IMR-90 (cell line): Measurements from ENCODE around the gene CDCP1. TPM values are rescaled to one million over a fixed set of nuclear protein-coding genes. Genes with fewer than 3 reads are reported as not detected.
"Not testable (repeated sequence)": the region's sequence is repeated elsewhere in the genome, so short reads cannot be mapped to it uniquely, and the experiment has no call there.

Experiments
- ATAC-seq: fragments of 200-7000 bp; cut with Tn5 transposase; 2 replicates; pipeline ENCODE4 v1.9.1; 2020; ENCODE audit warnings: low read depth, mild to moderate bottlenecking, moderate library complexity
- BruUV-seq: library from RNA; stranded (reverse); fragments of 400-500 nt; replicated peaks from 2 replicates; lab custom pipeline; 2021; lab: Mats Ljungman, UMichigan
- CTCF ChIA-PET: fragments of 300-600 bp; formaldehyde crosslinking; extraction: SDS; loops from one replicate; lab custom pipeline; 2021; ENCODE audit warnings: antibody characterized with exemption; lab: Yijun Ruan, JAX
- POLR2A ChIA-PET: fragments of 300-600 bp; sonication (Branson Sonifier 250); formaldehyde crosslinking; loops from one replicate; lab custom pipeline; 2022; ENCODE audit warnings: antibody characterized with exemption; ENCODE audit not compliant: unreplicated experiment; lab: Charles Lee
- DNase-seq: peaks from one replicate; pipeline ENCODE4 v3.0.0; 2013
- H2AFZ ChIP-seq: replicated peaks from 2 replicates; pipeline ENCODE3; 2013; ENCODE audit warnings: low read length, mild to moderate bottlenecking; ENCODE audit not compliant: poor library complexity
- H2AK5ac ChIP-seq: 2 replicates; pipeline ENCODE4 v1.6.1; 2013; ENCODE audit warnings: low read depth, low read length, inconsistent platforms
- H2AK9ac ChIP-seq: replicated peaks from 2 replicates; pipeline ENCODE3; 2013; ENCODE audit warnings: mild to moderate bottlenecking, low read depth, low read length, moderate library complexity; ENCODE audit not compliant: poor library complexity
- H2BK120ac ChIP-seq: 2 replicates; pipeline ENCODE4 v1.6.1; 2013; ENCODE audit warnings: low read depth, low read length, inconsistent platforms
- H2BK15ac ChIP-seq: 3 replicates; pipeline ENCODE4 v1.6.1; 2013; ENCODE audit warnings: low read depth, low read length, inconsistent platforms
- H2BK20ac ChIP-seq: 2 replicates; pipeline ENCODE4 v1.6.1; 2013; ENCODE audit warnings: low read depth, mild to moderate bottlenecking, inconsistent platforms, low read length, moderate library complexity
- H2BK5ac ChIP-seq: 2 replicates; pipeline ENCODE4 v1.6.1; 2013; ENCODE audit warnings: mild to moderate bottlenecking, low read depth, low read length, inconsistent platforms; ENCODE audit not compliant: poor library complexity, severe bottlenecking
- H3K14ac ChIP-seq: replicated peaks from 2 replicates; pipeline ENCODE4 v1.6.1; 2013; ENCODE audit warnings: low read depth, low read length, inconsistent platforms
- H3K18ac ChIP-seq: 2 replicates; pipeline ENCODE4 v1.6.1; 2013; ENCODE audit warnings: low read depth, low read length, control low read depth
- H3K23ac ChIP-seq: 2 replicates; pipeline ENCODE4 v1.6.1; 2013; ENCODE audit warnings: low read depth, low read length, inconsistent platforms
- H3K27ac ChIP-seq: 2 replicates; pipeline ENCODE4 v1.5.1; 2013; ENCODE audit warnings: mild to moderate bottlenecking, control low read depth, low read length; ENCODE audit not compliant: insufficient read depth
- H3K27me3 ChIP-seq: 2 replicates; pipeline ENCODE4 v1.6.1; 2013; ENCODE audit warnings: low read length; ENCODE audit not compliant: control insufficient read depth, insufficient read depth
- H3K36me3 ChIP-seq: 2 replicates; pipeline ENCODE4 v1.6.1; 2013; ENCODE audit warnings: low read length, mixed read lengths; ENCODE audit not compliant: control insufficient read depth, insufficient read depth
- H3K4ac ChIP-seq: 2 replicates; pipeline ENCODE4 v1.6.1; 2013; ENCODE audit warnings: low read depth, low read length, inconsistent platforms
- H3K4me1 ChIP-seq: 2 replicates; pipeline ENCODE4 v1.6.1; 2013; ENCODE audit warnings: low read length, mixed read lengths; ENCODE audit not compliant: control insufficient read depth, insufficient read depth
- H3K4me2 ChIP-seq: 2 replicates; pipeline ENCODE4 v1.6.1; 2013; ENCODE audit warnings: low read depth, mild to moderate bottlenecking, control low read depth, low read length, moderate library complexity
- H3K4me3 ChIP-seq: 2 replicates; pipeline ENCODE4 v1.5.1; 2013; ENCODE audit warnings: low read depth, mild to moderate bottlenecking, control low read depth, low read length, moderate library complexity; ENCODE audit not compliant: insufficient read depth
- H3K56ac ChIP-seq: 2 replicates; pipeline ENCODE4 v1.6.1; 2013; ENCODE audit warnings: low read length, inconsistent platforms; ENCODE audit not compliant: insufficient read depth; ENCODE audit errors: extremely low read depth
- H3K79me1 ChIP-seq, 2 experiments: 2 replicates each; pipeline ENCODE4 v1.6.1; 2013; ENCODE audit warnings: low read length in 2 of 2, inconsistent platforms in 1 of 2, low read depth in 1 of 2
- H3K9ac ChIP-seq: 2 replicates; pipeline ENCODE4 v1.6.1; 2013; ENCODE audit warnings: low read depth, low read length, control low read depth
- H3K9me1 ChIP-seq: 2 replicates; pipeline ENCODE4 v1.6.1; 2013; ENCODE audit warnings: low read length, inconsistent platforms; ENCODE audit not compliant: insufficient read depth
- H3K9me3 ChIP-seq: 2 replicates; pipeline ENCODE4 v1.6.1; 2013; ENCODE audit warnings: low read length; ENCODE audit not compliant: control insufficient read depth, insufficient read depth
- H4K20me1 ChIP-seq: 2 replicates; pipeline ENCODE4 v1.6.1; 2013; ENCODE audit warnings: low read length, inconsistent platforms; ENCODE audit not compliant: insufficient read depth
- H4K5ac ChIP-seq: 2 replicates; pipeline ENCODE4 v1.6.1; 2013; ENCODE audit warnings: mild to moderate bottlenecking, low read depth, low read length, control low read depth
- H4K8ac ChIP-seq, 2 experiments: 2 replicates each; pipeline ENCODE4 v1.6.1; 2013; ENCODE audit warnings: low read depth in 2 of 2, low read length in 2 of 2, control low read depth in 1 of 2, inconsistent platforms in 1 of 2
- H4K91ac ChIP-seq: 2 replicates; pipeline ENCODE4 v1.6.1; 2013; ENCODE audit warnings: low read depth, low read length, inconsistent platforms; ENCODE audit not compliant: insufficient read depth
- CEBPB ChIP-seq: IDR thresholded peaks from 2 replicates; pipeline ENCODE4 v1.6.1; 2012; ENCODE audit warnings: low read depth, low read length, improper control_type of control experiment
- WGBS, 2 experiments: methylation state at CpG; one replicate each; pipeline versions ENCODE4 v1.1.5 to v1.1.7; 2013; ENCODE audit warnings: missing lambda C conversion rate in 2 of 2; ENCODE audit not compliant: insufficient read length in 1 of 2; ENCODE audit errors: extremely low coverage in 2 of 2; 5-methylcytosine and 5-hydroxymethylcytosine counted together
- dilution Hi-C: fragments of 300-500 bp; cut with HindIII; formaldehyde crosslinking; loops from one replicate; pipeline ENCODE4 v1.14.3; 2018; ENCODE audit warnings: low sequenced_read_pairs; ENCODE audit not compliant: unreplicated experiment
- in situ Hi-C: fragments of 300-500 bp; cut with MboI; formaldehyde crosslinking; loops from 3 replicates; pipeline ENCODE4 v1.14.3; 2019; ENCODE audit warnings: low sequenced_read_pairs, inconsistent platforms, mixed read lengths
- intact Hi-C: fragments of 100-400 bp; cut with micrococcal nuclease; formaldehyde crosslinking; loops from 2 replicates; pipeline ENCODE4 v1.10.0; 2022
- polyA plus RNA-seq, 3 experiments: library from polyadenylated mRNA; depleted of rRNA; stranded (reverse); fragments of >200 nt; gene quantifications; 2 replicates each; pipeline ENCODE4 v1.2.3, GENCODE V29; 2012; ENCODE audit warnings: low replicate concordance in 1 of 3
- total RNA-seq: library from RNA; depleted of rRNA; stranded (reverse); fragments of >200 nt; gene quantifications from 2 replicates; pipeline ENCODE4 v1.2.3, GENCODE V29; 2012
- TF ChIP-seq, protein P1 (sequence below): fragments of 150-350 bp; IDR thresholded peaks from 2 replicates; pipeline ENCODE4 v1.6.1; 2017; ENCODE audit warnings: mild to moderate bottlenecking, antibody characterized with exemption, low read length, low read depth

Gene CDCP1
- total and polyA plus RNA-seq, 2 of the 4 experiments (the other 2 are of a cell fraction) = 2.5 to 3.8 TPM

DNA sequence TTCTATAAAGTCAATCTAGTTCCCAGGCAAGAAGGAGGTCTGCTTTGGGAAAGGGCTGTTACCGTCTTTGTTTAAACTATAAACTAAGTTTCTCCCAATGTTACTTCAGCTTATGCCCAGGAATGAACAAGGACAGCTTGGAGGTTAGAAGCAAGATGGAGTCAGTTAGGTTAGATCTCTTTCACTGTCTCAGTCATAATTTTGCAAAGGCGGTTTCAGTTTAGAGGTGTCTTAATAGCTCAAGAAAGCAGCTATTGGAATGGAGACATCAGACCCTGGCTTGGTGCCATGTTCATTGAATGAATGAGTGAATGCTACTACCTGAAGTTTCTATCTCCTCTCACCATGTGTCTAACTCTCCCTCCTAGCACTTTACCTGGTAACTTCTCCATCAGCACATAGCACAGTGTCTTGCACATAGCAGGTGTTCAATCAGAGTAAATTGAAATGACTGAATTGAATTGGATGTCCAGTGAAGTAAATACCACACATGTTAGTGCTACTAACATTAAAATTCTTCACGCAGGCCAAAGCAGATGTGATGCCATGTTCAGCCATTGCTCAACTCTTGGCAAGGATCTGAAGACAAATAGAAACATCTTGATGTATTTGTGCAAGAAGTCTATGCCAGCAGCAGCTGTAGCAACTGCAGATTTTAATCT is 91.9 kb downstream of the CDCP1 start:
- Histone ChIP-seq H3K14ac (peak overlapping the region; percentile 57), H3K56ac (peak overlapping the region; percentile 71), H4K91ac (peak overlapping the region; percentile 85), H3K9me3 (no peaks in the 10 kb centered on the region), H2BK120ac (peak overlapping the region; percentile 99), H3K9ac (no peak overlapping the region), H3K18ac (peak overlapping the region; percentile 96), H2AFZ (no peak overlapping the region), H2BK15ac (peak overlapping the region; percentile 92), H2BK5ac (peak overlapping the region; percentile 99), H3K79me1 (peaks cover 4 to 22% of the 10 kb centered on the region in 2 experiments), H2AK5ac (peak overlapping the region; percentile 94), H4K5ac (peak overlapping the region; percentile 91), H3K27me3 (no peaks in the 10 kb centered on the region), H2AK9ac (no peak overlapping the region), H4K20me1 (no peaks in the 10 kb centered on the region), H3K27ac (peak overlapping the region; percentile 84), H3K4ac (peak overlapping the region; percentile 81), H3K4me3 (no peak overlapping the region), H4K8ac (peak overlapping the region; percentile 51 to 78), H2BK20ac (peak overlapping the region; percentile 89), H3K36me3 (no peaks in the 10 kb centered on the region), H3K4me2 (peak overlapping the region; percentile 65; the same call in 1 of the 2 replicates), H3K23ac (peak overlapping the region; percentile 25; the same call in 1 of the 2 replicates), H3K9me1 (peaks cover 19% of the 10 kb centered on the region), H3K4me1 (peaks cover 19% of the 10 kb centered on the region)
- intact Hi-C loops (loop anchor here (2.0 kb wide), 1 partner anchor 170 kb away; no protein-coding TSS in a partner anchor), in situ Hi-C loops (no loop called here), dilution Hi-C loops (no loop called here)
- peak; percentile 3; the same call in 1 of the 2 replicates for ATAC-seq
- BruUV-seq = no TSS peak
- peak; percentile 94 for TF ChIP-seq CEBPB
- TF ChIP-seq, protein P1, sequence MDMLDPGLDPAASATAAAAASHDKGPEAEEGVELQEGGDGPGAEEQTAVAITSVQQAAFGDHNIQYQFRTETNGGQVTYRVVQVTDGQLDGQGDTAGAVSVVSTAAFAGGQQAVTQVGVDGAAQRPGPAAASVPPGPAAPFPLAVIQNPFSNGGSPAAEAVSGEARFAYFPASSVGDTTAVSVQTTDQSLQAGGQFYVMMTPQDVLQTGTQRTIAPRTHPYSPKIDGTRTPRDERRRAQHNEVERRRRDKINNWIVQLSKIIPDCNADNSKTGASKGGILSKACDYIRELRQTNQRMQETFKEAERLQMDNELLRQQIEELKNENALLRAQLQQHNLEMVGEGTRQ = no peak
- ChIA-PET POLR2A (no interaction called here), CTCF (interaction anchor here (2.5 kb wide), 1 partner anchor 13 kb away, joined by 6 read pairs; no protein-coding TSS in a partner anchor)
- DNase-seq = peak; percentile 85
- no CpG with 5 or more reads among the region's 3 CpGs for WGBS, 2 experiments

DNA sequence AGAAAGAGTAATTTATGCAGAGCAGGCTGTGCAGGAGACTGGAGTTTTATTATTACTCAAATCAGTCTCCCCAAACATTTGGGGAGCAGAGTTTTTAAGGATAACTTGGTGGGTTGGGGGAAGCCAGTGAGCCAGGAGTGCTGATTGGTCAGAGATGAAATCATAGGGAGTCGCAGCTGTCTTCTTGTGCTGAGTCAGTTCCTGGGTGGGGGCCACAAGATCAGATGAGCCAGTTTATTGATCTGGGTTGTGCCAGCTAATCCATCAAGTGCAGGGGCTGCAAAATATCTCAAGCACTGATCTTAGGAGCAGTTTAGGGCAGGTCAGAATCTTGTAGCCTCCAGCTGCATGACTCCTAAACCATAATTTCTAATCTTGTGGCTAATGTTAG is 92.4 kb downstream of the CDCP1 start:
- H2BK20ac ChIP-seq = peak overlapping the region; percentile 90; the same call in 1 of the 2 replicates
- peak overlapping the region; percentile 99 for H2BK5ac ChIP-seq
- intact Hi-C loops = loop anchor here (2.0 kb wide), 1 partner anchor 171 kb away; no protein-coding TSS in a partner anchor
- H3K27me3 ChIP-seq, H3K9me3 ChIP-seq, DNase-seq, ATAC-seq, in situ Hi-C loops, BruUV-seq, H3K36me3 ChIP-seq, H3K9ac ChIP-seq, H2AFZ ChIP-seq, dilution Hi-C loops, H4K20me1 ChIP-seq, POLR2A ChIA-PET, H3K4me2 ChIP-seq, H2AK9ac ChIP-seq, H3K4me3 ChIP-seq: not testable (repeated sequence)
- H2AK5ac ChIP-seq = peak overlapping the region; percentile 94; the same call in 1 of the 2 replicates
- peak overlapping the region; percentile 51 to 78 for H4K8ac ChIP-seq
- peak overlapping the region; percentile 85 for H4K91ac ChIP-seq
- peak overlapping the region; percentile 25; the same call in 1 of the 2 replicates for H3K23ac ChIP-seq
- peak overlapping the region; percentile 43 for H4K5ac ChIP-seq
- 0 out of 3 replicates have a peak overlapping the region, but pooled peaks have one; percentile 92 for H2BK15ac ChIP-seq
- H3K27ac ChIP-seq = peak overlapping the region; percentile 84; the same call in 1 of the 2 replicates
- H3K79me1 ChIP-seq = peaks cover 4 to 19% of the 10 kb centered on the region in 2 experiments
- H3K9me1 ChIP-seq = peaks cover 19% of the 10 kb centered on the region
- H3K14ac ChIP-seq = peak overlapping the region; percentile 57
- peak overlapping the region; percentile 99 for H2BK120ac ChIP-seq
- peak overlapping the region; percentile 81 for H3K4ac ChIP-seq
- H3K56ac ChIP-seq = 0 out of 2 replicates have a peak overlapping the region, but pooled peaks have one; percentile 71
- WGBS, 2 experiments = no CpG with 5 or more reads among the region's 1 CpG
- peaks cover 19% of the 10 kb centered on the region for H3K4me1 ChIP-seq
- H3K18ac ChIP-seq = peak overlapping the region; percentile 96; the same call in 1 of the 2 replicates
- CTCF ChIA-PET = interaction anchor here (2.5 kb wide), 1 partner anchor 12 kb away, joined by 6 read pairs; no protein-coding TSS in a partner anchor
